Measurements from ENCODE around the gene TAF1C. TPM values are rescaled to one million over a fixed set of nuclear protein-coding genes. Genes with fewer than 3 reads are reported as not detected.

The TAF1C gene
- total RNA-seq, 3 donors from 2014 or later = 35.0 to 49.7 (median 42.2) TPM

- ATAC-seq (no peak), DNase-seq (no peak)
- no peaks in the 10 kb centered on the region for H3K9me3 ChIP-seq
- H3K36me3 ChIP-seq (ENCODE audit: low read depth) = no peaks in the 10 kb centered on the region
- H3K4me3 ChIP-seq = no peak overlapping the region
- TF ChIP-seq CTCF (IDR thresholded peaks at IDR 0.05) = no peak
- no peaks in the 10 kb centered on the region for H3K4me1 ChIP-seq (ENCODE audit: low read depth)
- intact Hi-C loops (cut with DNase I, micrococcal nuclease) = no loop called here
Observed at GRCh38 chr16:84215531-84215930, 28.7 kb upstream of the TAF1C start.

GRCh38 chr16:84214451-84215066, 27.7 kb upstream of the TAF1C start:
- Histone ChIP-seq H3K4me3 (no peak overlapping the region), H3K9me3 (no peaks in the 10 kb centered on the region), H3K4me1 (ENCODE audit: low read depth) (no peaks in the 10 kb centered on the region), H3K36me3 (ENCODE audit: low read depth) (no peaks in the 10 kb centered on the region)
- DNase-seq (no peak), ATAC-seq (no peak)
- intact Hi-C loops (cut with DNase I, micrococcal nuclease) = no loop called here
- TF ChIP-seq CTCF (IDR thresholded peaks at IDR 0.05) = no peak

- intact Hi-C loops (cut with DNase I, micrococcal nuclease) = no loop called here
Observed at GRCh38 chr16:84212631-84213030, 25.8 kb upstream of the TAF1C start.

GRCh38 chr16:84212154-84212553, 25.3 kb upstream of the TAF1C start:
- Histone ChIP-seq H3K36me3 (ENCODE audit: low read depth) (no peaks in the 10 kb centered on the region), H3K4me1 (ENCODE audit: low read depth) (no peaks in the 10 kb centered on the region), H3K9me3 (no peaks in the 10 kb centered on the region), H3K4me3 (no peak overlapping the region)
- intact Hi-C loops (cut with DNase I, micrococcal nuclease) = no loop called here
- no peak for TF ChIP-seq CTCF (IDR thresholded peaks at IDR 0.05)
- DNase-seq (no peak), ATAC-seq (no peak)

More at GRCh38 chr16:84212631-84213030, 25.8 kb upstream of the TAF1C start:
- no peak for DNase-seq
- Histone ChIP-seq H3K9me3 (no peaks in the 10 kb centered on the region), H3K4me3 (no peak overlapping the region), H3K4me1 (ENCODE audit: low read depth) (no peaks in the 10 kb centered on the region), H3K36me3 (ENCODE audit: low read depth) (no peaks in the 10 kb centered on the region)
- no peak for TF ChIP-seq CTCF (IDR thresholded peaks at IDR 0.05)
- no peak for ATAC-seq

GRCh38 chr16:84209989-84210388, 23.1 kb upstream of the TAF1C start:
- Histone ChIP-seq H3K4me3 (no peak overlapping the region), H3K4me1 (ENCODE audit: low read depth) (no peaks in the 10 kb centered on the region), H3K36me3 (ENCODE audit: low read depth) (no peaks in the 10 kb centered on the region), H3K9me3 (no peaks in the 10 kb centered on the region)
- intact Hi-C loops (cut with DNase I, micrococcal nuclease) = no loop called here
- TF ChIP-seq CTCF (IDR thresholded peaks at IDR 0.05) = no peak
- no peak for ATAC-seq
- no peak for DNase-seq

GRCh38 chr16:84207879-84208278, 21.0 kb upstream of the TAF1C start:
- no peaks in the 10 kb centered on the region for H3K36me3 ChIP-seq (ENCODE audit: low read depth)
- no peaks in the 10 kb centered on the region for H3K4me1 ChIP-seq (ENCODE audit: low read depth)
- DNase-seq = no peak
- ATAC-seq = no peak
- no peak for TF ChIP-seq CTCF (IDR thresholded peaks at IDR 0.05)
- intact Hi-C loops (cut with DNase I, micrococcal nuclease) = no loop called here
- H3K9me3 ChIP-seq = no peaks in the 10 kb centered on the region
- H3K4me3 ChIP-seq = no peak overlapping the region
